KBM-7 (cell line): ENCODE measurements around the gene ACAD8.
A peak's percentile ranks its signal among the peaks of the same experiment; 100 is the strongest.
"Not testable (repeated sequence)": the region's sequence is repeated elsewhere in the genome, so short reads cannot be mapped to it uniquely, and the experiment has no call there.

ENCODE experiments used
- DNase-seq: peaks from one replicate; pipeline ENCODE4 v3.0.0-alpha.2; 2015
- in situ Hi-C: fragments of 300-500 bp; cut with MboI; formaldehyde crosslinking; loops from 2 replicates; pipeline ENCODE4 v1.14.3; 2020; ENCODE audit warnings: low sequenced_read_pairs, low pct_unique_long_range_greater_than_20kb, mixed read lengths

The ACAD8 gene

GRCh38 chr11:134236834-134237556 lies 16.4 kb upstream of the ACAD8 start:
- in situ Hi-C loops, result no loop called here
- no peak for DNase-seq

- DNase-seq, result no peak
- in situ Hi-C loops, result no loop called here
Measured at GRCh38 chr11:134237557-134237922, 15.8 kb upstream of the ACAD8 start.

- no peak for DNase-seq
- in situ Hi-C loops, result no loop called here
Measured at GRCh38 chr11:134238956-134239355, 14.4 kb upstream of the ACAD8 start.

GRCh38 chr11:134240592-134240991 lies 12.8 kb upstream of the ACAD8 start:
- no peak for DNase-seq
- in situ Hi-C loops, result no loop called here

- in situ Hi-C loops, result no loop called here
- no peak for DNase-seq
Measured at GRCh38 chr11:134242376-134242775, 11.0 kb upstream of the ACAD8 start.

GRCh38 chr11:134243913-134244312 lies 9.5 kb upstream of the ACAD8 start:
- in situ Hi-C loops, result no loop called here
- no peak for DNase-seq

GRCh38 chr11:134244593-134244992 lies 8.8 kb upstream of the ACAD8 start:
- in situ Hi-C loops, result no loop called here
- peak; percentile 46 for DNase-seq

- in situ Hi-C loops, result no loop called here
- DNase-seq, result no peak
Measured at GRCh38 chr11:134245434-134245833, 7.9 kb upstream of the ACAD8 start.

GRCh38 chr11:134246100-134246499 lies 7.3 kb upstream of the ACAD8 start:
- DNase-seq, result no peak
- in situ Hi-C loops, result no loop called here

- DNase-seq, result no peak
- in situ Hi-C loops, result no loop called here
Measured at GRCh38 chr11:134246678-134247077, 6.7 kb upstream of the ACAD8 start.

- no peak for DNase-seq
- in situ Hi-C loops, result no loop called here
Measured at GRCh38 chr11:134248910-134249480, 4.4 kb upstream of the ACAD8 start.

- in situ Hi-C loops, result no loop called here
- no peak for DNase-seq
Measured at GRCh38 chr11:134250246-134250645, 3.1 kb upstream of the ACAD8 start.

- in situ Hi-C loops, result no loop called here
- DNase-seq, result no peak
Measured at GRCh38 chr11:134250675-134251074, 2.7 kb upstream of the ACAD8 start.

- in situ Hi-C loops, result no loop called here
- DNase-seq, result no peak
Measured at GRCh38 chr11:134252346-134253187, 801 bp upstream of the ACAD8 start.

GRCh38 chr11:134254433-134255183 lies 1.2 kb downstream of the ACAD8 start:
- no peak for DNase-seq
- in situ Hi-C loops, result no loop called here

GRCh38 chr11:134255184-134255561 lies 1.8 kb downstream of the ACAD8 start:
- in situ Hi-C loops, DNase-seq: not testable (repeated sequence)

- DNase-seq, result no peak
- in situ Hi-C loops, result no loop called here
Measured at GRCh38 chr11:134257101-134257500, 3.7 kb downstream of the ACAD8 start.

- no peak for DNase-seq
- in situ Hi-C loops, result no loop called here
Measured at GRCh38 chr11:134258577-134258976, 5.2 kb downstream of the ACAD8 start.

- in situ Hi-C loops, result no loop called here
- DNase-seq, result peak; percentile 69
Measured at GRCh38 chr11:134260503-134260902, 7.1 kb downstream of the ACAD8 start.

GRCh38 chr11:134260983-134261382 lies 7.6 kb downstream of the ACAD8 start:
- in situ Hi-C loops, result no loop called here
- no peak for DNase-seq
